Measurements from ENCODE around the gene MLF1.

Gene MLF1

DNA sequence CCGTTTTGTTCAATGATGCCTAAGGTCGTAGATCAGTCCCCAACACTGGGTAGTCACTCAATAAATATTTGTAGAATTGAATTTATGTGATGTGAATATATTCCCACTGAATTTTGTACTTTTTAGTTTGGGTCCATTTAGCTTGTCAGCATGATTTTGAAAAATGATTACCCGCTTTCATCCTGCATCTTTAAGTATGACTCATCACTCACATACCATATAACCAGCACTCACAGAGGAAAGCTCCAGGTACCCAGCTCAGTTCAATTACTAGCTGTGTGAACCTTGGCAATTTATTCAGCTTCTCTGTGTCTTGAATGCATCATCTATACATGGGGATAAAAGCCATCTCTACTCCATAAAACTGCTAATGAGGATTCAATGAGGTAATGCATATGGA lies 2.2 kb upstream of the MLF1 start:
- H3K9me3 ChIP-seq (ENCODE audit: insufficient read depth, low read length): no peaks in the 10 kb centered on the region
- H3K36me3 ChIP-seq (ENCODE audit: low read length): no peaks in the 10 kb centered on the region
- H3F3A ChIP-seq (ENCODE audit: insufficient read depth): no peaks in the 10 kb centered on the region
- H3K9me2 ChIP-seq (replicated peaks; ENCODE audit: insufficient read depth, low read length): no peaks in the 10 kb centered on the region
- TF ChIP-seq, protein P1, sequence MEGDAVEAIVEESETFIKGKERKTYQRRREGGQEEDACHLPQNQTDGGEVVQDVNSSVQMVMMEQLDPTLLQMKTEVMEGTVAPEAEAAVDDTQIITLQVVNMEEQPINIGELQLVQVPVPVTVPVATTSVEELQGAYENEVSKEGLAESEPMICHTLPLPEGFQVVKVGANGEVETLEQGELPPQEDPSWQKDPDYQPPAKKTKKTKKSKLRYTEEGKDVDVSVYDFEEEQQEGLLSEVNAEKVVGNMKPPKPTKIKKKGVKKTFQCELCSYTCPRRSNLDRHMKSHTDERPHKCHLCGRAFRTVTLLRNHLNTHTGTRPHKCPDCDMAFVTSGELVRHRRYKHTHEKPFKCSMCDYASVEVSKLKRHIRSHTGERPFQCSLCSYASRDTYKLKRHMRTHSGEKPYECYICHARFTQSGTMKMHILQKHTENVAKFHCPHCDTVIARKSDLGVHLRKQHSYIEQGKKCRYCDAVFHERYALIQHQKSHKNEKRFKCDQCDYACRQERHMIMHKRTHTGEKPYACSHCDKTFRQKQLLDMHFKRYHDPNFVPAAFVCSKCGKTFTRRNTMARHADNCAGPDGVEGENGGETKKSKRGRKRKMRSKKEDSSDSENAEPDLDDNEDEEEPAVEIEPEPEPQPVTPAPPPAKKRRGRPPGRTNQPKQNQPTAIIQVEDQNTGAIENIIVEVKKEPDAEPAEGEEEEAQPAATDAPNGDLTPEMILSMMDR (IDR thresholded peaks at IDR 0.05; ENCODE audit: insufficient read depth, low read length, poor library complexity, severe bottlenecking): no peak
- TF ChIP-seq EZH2phosphoT487 (conservative IDR thresholded peaks at IDR 0.05; ENCODE audit: low read length): no peak
- no peaks in the 10 kb centered on the region for H3K27me3 ChIP-seq (ENCODE audit: low read length)
- no peak overlapping the region for H3K27ac ChIP-seq (ENCODE audit: low read depth, low read length)
- H4K20me1 ChIP-seq (ENCODE audit: low read depth, low read length): no peaks in the 10 kb centered on the region
- H3K9ac ChIP-seq (ENCODE audit: low read length): no peak overlapping the region
- no peak overlapping the region for H2AFZ ChIP-seq (ENCODE audit: low read depth, low read length, severe bottlenecking)
- H3K4me3 ChIP-seq (ENCODE audit: insufficient read depth, low read length, poor library complexity, severe bottlenecking): no peak overlapping the region
- H3K79me2 ChIP-seq (ENCODE audit: insufficient read depth, low read length): no peaks in the 10 kb centered on the region
- no peak overlapping the region for H3K4me2 ChIP-seq (ENCODE audit: low read depth, low read length, poor library complexity, severe bottlenecking)

DNA sequence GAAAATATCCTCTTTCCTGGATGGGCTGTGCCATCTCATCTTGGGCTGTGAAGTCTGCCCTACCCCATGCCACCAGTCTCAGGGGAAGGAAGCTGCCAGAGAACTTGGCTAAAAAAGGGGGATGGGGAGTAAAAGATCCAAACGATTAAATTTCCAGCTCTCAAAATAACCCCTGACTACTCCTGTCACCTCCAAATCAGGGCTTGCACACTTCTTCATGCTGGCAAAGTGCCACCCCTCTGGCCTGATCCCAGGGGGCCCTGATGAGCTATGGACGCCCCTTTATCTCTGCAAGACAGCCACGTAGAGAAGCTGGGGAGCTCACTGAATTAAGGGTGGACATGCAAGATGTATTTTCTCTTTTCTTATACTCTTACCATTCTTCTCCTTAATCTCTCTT lies 1.2 kb upstream of the MLF1 start:
- Histone ChIP-seq H3K9me3 (ENCODE audit: insufficient read depth, low read length) (no peaks in the 10 kb centered on the region), H3K79me2 (ENCODE audit: insufficient read depth, low read length) (no peaks in the 10 kb centered on the region), H3K27me3 (ENCODE audit: low read length) (no peaks in the 10 kb centered on the region), H4K20me1 (ENCODE audit: low read depth, low read length) (no peaks in the 10 kb centered on the region), H2AFZ (ENCODE audit: low read depth, low read length, severe bottlenecking) (no peak overlapping the region), H3K4me3 (ENCODE audit: insufficient read depth, low read length, poor library complexity, severe bottlenecking) (no peak overlapping the region), H3K36me3 (ENCODE audit: low read length) (no peaks in the 10 kb centered on the region), H3K9me2 (replicated peaks; ENCODE audit: insufficient read depth, low read length) (no peaks in the 10 kb centered on the region), H3K27ac (ENCODE audit: low read depth, low read length) (no peak overlapping the region), H3F3A (ENCODE audit: insufficient read depth) (no peaks in the 10 kb centered on the region), H3K9ac (ENCODE audit: low read length) (no peak overlapping the region), H3K4me2 (ENCODE audit: low read depth, low read length, poor library complexity, severe bottlenecking) (no peak overlapping the region)
- TF ChIP-seq, protein P1 (IDR thresholded peaks at IDR 0.05; ENCODE audit: insufficient read depth, low read length, poor library complexity, severe bottlenecking): no peak
- TF ChIP-seq EZH2phosphoT487 (conservative IDR thresholded peaks at IDR 0.05; ENCODE audit: low read length): no peak

DNA sequence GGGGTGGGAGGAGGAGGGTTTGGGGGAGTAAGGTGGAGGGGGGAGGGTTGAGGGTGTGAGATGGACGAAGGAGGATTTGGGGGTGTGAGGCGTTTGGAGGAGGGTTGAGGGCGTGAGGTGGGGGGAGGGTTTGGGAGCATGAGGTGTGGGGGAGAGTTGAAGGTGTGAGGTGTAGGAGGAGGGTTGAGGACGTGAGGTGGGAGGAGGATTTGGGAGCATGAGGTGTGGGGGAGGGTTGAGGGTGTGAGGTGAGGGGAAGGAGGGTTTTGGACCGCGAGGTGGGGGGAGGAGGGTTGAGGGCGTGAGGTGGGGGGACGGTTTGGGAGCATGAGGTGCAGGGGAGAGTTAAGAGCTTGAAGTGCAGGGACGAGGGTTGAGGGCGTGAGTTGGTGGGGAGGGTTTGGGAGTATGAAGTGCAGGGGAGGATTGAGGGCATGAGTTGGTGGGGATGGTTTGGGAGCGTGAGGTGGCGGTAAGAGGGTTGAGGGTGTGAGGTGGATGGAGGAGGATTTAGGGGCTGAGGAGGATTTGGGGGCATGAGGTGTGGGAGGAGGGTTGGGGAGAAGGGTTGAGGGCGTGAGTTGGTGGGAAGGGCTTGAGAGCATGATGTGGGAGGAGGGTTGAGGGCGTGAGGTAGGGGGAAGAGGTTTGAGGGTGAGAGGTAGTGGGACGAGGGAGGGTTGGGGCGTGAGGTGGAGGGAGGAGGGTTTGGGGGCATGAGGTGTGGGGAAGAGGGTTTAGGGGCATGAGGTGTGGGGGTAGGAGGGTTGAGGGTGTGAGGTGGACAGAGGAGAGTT lies 1.2 kb downstream of the MLF1 start:
- H3K9me3 ChIP-seq (ENCODE audit: insufficient read depth, low read length): no peaks in the 10 kb centered on the region
- no peaks in the 10 kb centered on the region for H4K20me1 ChIP-seq (ENCODE audit: low read depth, low read length)
- no peaks in the 10 kb centered on the region for H3K79me2 ChIP-seq (ENCODE audit: insufficient read depth, low read length)
- TF ChIP-seq, protein P1 (IDR thresholded peaks at IDR 0.05; ENCODE audit: insufficient read depth, low read length, poor library complexity, severe bottlenecking): no peak
- TF ChIP-seq EZH2phosphoT487 (conservative IDR thresholded peaks at IDR 0.05; ENCODE audit: low read length): no peak
- no peak overlapping the region for H3K9ac ChIP-seq (ENCODE audit: low read length)
- H2AFZ ChIP-seq (ENCODE audit: low read depth, low read length, severe bottlenecking): no peak overlapping the region
- H3K27ac ChIP-seq (ENCODE audit: low read depth, low read length): no peak overlapping the region
- H3K9me2 ChIP-seq (replicated peaks; ENCODE audit: insufficient read depth, low read length): no peaks in the 10 kb centered on the region
- H3F3A ChIP-seq (ENCODE audit: insufficient read depth): no peaks in the 10 kb centered on the region
- H3K4me3 ChIP-seq (ENCODE audit: insufficient read depth, low read length, poor library complexity, severe bottlenecking): no peak overlapping the region
- H3K27me3 ChIP-seq (ENCODE audit: low read length): no peaks in the 10 kb centered on the region
- H3K36me3 ChIP-seq (ENCODE audit: low read length): no peaks in the 10 kb centered on the region
- no peak overlapping the region for H3K4me2 ChIP-seq (ENCODE audit: low read depth, low read length, poor library complexity, severe bottlenecking)
